ENCODE measurements around the gene ADCY9. TPM values are rescaled to one million over a fixed set of nuclear protein-coding genes. Genes with fewer than 3 reads are reported as not detected.

Gene ADCY9
- total RNA-seq, 1 experiment from 2014 or later = 11.5 TPM

GRCh38 chr16:3954411-3954921 is 161.8 kb downstream of the ADCY9 start:
- no peaks in the 10 kb centered on the region for H3K36me3 Mint-ChIP-seq
- DNase-seq (ENCODE audit: low spot score) (no peak), ATAC-seq (no peak)
- peaks cover 5% of the 10 kb centered on the region for H3K4me1 Mint-ChIP-seq
- no peak overlapping the region for H3K4me3 Mint-ChIP-seq
- H3K9me3 Mint-ChIP-seq = no peaks in the 10 kb centered on the region
- ChIA-PET CTCF (interaction anchor here (1.2 to 3.5 kb wide), 2 partner anchors 15 to 263 kb away, joined by 3 to 21 read pairs; no protein-coding TSS in a partner anchor), POLR2A (no interaction called here)
- no peak overlapping the region; the same call in 1 of the 2 replicates for H3K27ac Mint-ChIP-seq
- H3K27me3 Mint-ChIP-seq (ENCODE audit: low read depth) = no peaks in the 10 kb centered on the region
- TF ChIP-seq ZNF425 (CRISPR knock-in tag; conservative IDR thresholded peaks at IDR 0.05) (no peak), NFATC4 (CRISPR knock-in tag; IDR thresholded peaks at IDR 0.05) (no peak), ATF1 (CRISPR knock-in tag; IDR thresholded peaks at IDR 0.05) (no peak), OVOL2 (CRISPR knock-in tag; IDR thresholded peaks at IDR 0.05; ENCODE audit: borderline replicate concordance) (no peak), SMAD3 (CRISPR knock-in tag; IDR thresholded peaks at IDR 0.05; ENCODE audit: borderline replicate concordance) (no peak), ESRRA (CRISPR knock-in tag; IDR thresholded peaks at IDR 0.05; ENCODE audit: borderline replicate concordance) (no peak), SMAD4 (CRISPR knock-in tag; IDR thresholded peaks at IDR 0.05) (no peak), ZNF416 (CRISPR knock-in tag; IDR thresholded peaks at IDR 0.05) (no peak), EMX1 (CRISPR knock-in tag; IDR thresholded peaks at IDR 0.05) (no peak), PRRX2 (CRISPR knock-in tag; IDR thresholded peaks at IDR 0.05) (no peak), ZNF671 (CRISPR knock-in tag; IDR thresholded peaks at IDR 0.05) (no peak), GABPB1 (CRISPR knock-in tag; IDR thresholded peaks at IDR 0.05) (no peak), NR1H2 (CRISPR knock-in tag; IDR thresholded peaks at IDR 0.05) (no peak), ZNF263 (CRISPR knock-in tag; IDR thresholded peaks at IDR 0.05; ENCODE audit: low read depth) (no peak), NFE2L1 (CRISPR knock-in tag; IDR thresholded peaks at IDR 0.05) (no peak), ZNF281 (CRISPR knock-in tag; IDR thresholded peaks at IDR 0.05) (no peak), CREM (CRISPR knock-in tag; IDR thresholded peaks at IDR 0.05) (no peak), CDX4 (CRISPR knock-in tag; IDR thresholded peaks at IDR 0.05; ENCODE audit: borderline replicate concordance) (no peak)
- TF ChIP-seq, protein P1, sequence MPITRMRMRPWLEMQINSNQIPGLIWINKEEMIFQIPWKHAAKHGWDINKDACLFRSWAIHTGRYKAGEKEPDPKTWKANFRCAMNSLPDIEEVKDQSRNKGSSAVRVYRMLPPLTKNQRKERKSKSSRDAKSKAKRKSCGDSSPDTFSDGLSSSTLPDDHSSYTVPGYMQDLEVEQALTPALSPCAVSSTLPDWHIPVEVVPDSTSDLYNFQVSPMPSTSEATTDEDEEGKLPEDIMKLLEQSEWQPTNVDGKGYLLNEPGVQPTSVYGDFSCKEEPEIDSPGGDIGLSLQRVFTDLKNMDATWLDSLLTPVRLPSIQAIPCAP (CRISPR knock-in tag; IDR thresholded peaks at IDR 0.05) = no peak
- TF ChIP-seq, protein P2, sequence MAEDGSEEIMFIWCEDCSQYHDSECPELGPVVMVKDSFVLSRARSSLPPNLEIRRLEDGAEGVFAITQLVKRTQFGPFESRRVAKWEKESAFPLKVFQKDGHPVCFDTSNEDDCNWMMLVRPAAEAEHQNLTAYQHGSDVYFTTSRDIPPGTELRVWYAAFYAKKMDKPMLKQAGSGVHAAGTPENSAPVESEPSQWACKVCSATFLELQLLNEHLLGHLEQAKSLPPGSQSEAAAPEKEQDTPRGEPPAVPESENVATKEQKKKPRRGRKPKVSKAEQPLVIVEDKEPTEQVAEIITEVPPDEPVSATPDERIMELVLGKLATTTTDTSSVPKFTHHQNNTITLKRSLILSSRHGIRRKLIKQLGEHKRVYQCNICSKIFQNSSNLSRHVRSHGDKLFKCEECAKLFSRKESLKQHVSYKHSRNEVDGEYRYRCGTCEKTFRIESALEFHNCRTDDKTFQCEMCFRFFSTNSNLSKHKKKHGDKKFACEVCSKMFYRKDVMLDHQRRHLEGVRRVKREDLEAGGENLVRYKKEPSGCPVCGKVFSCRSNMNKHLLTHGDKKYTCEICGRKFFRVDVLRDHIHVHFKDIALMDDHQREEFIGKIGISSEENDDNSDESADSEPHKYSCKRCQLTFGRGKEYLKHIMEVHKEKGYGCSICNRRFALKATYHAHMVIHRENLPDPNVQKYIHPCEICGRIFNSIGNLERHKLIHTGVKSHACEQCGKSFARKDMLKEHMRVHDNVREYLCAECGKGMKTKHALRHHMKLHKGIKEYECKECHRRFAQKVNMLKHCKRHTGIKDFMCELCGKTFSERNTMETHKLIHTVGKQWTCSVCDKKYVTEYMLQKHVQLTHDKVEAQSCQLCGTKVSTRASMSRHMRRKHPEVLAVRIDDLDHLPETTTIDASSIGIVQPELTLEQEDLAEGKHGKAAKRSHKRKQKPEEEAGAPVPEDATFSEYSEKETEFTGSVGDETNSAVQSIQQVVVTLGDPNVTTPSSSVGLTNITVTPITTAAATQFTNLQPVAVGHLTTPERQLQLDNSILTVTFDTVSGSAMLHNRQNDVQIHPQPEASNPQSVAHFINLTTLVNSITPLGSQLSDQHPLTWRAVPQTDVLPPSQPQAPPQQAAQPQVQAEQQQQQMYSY (CRISPR knock-in tag; IDR thresholded peaks at IDR 0.05) = no peak
